Natural killer cell treated with Interleukin-12 subunit alpha and Interleukin-12 subunit beta and Interleukin-15 and Interleukin-18, amount 100 ng/mL, for 72 hours (primary cell): ENCODE results near the gene RAC2. TPM values are rescaled to one million over a fixed set of nuclear protein-coding genes. Genes with fewer than 3 reads are reported as not detected.

ENCODE experiments used
- ATAC-seq, 2 donors: fragments of 150-1000 bp; cut with Tn5 transposase in 1 of 2; sonication (Bioruptor Pico), chemical (Tn5 transposase) in 1 of 2; 2 replicates each; pipeline ENCODE4 v1.10.0; 2021
- DNase-seq: peaks from one replicate; pipeline ENCODE4 v3.0.0; 2022; ENCODE audit warnings: low spot score
- H3K27ac Mint-ChIP-seq, 2 donors: 1 replicate in 1 of 2; 2 replicates in 1 of 2; pipeline ENCODE4 v1.8.0; 2022; ENCODE audit warnings: mixed read lengths in 2 of 2, mild to moderate bottlenecking in 1 of 2, moderate library complexity in 1 of 2
- H3K27me3 Mint-ChIP-seq, 2 donors: 1 replicate in 1 of 2; 2 replicates in 1 of 2; pipeline ENCODE4 v1.8.0; 2022; ENCODE audit warnings: mixed read lengths in 2 of 2
- H3K36me3 Mint-ChIP-seq: one replicate; pipeline ENCODE4 v1.8.0; 2022; ENCODE audit warnings: mixed read lengths
- H3K4me1 Mint-ChIP-seq, 2 donors: 1 replicate in 1 of 2; 2 replicates in 1 of 2; pipeline ENCODE4 v1.8.0; 2022; ENCODE audit warnings: low read depth in 2 of 2, mixed read lengths in 2 of 2, mild to moderate bottlenecking in 1 of 2
- H3K4me3 Mint-ChIP-seq: one replicate; pipeline ENCODE4 v1.8.0; 2022; ENCODE audit warnings: mixed read lengths
- H3K9me3 Mint-ChIP-seq: 2 replicates; pipeline ENCODE4 v1.8.0; 2022; ENCODE audit warnings: mixed read lengths
- total RNA-seq, 2 donors: library from RNA; stranded (reverse); gene quantifications; one replicate each; pipeline ENCODE4 v1.2.3, GENCODE V29; 2022

The RAC2 gene
- total RNA-seq, 2 donors from 2014 or later: 666 to 1,078 TPM

- peak overlapping the region; percentile 67 for H3K4me3 Mint-ChIP-seq
- peaks cover 77 to 85% of the 10 kb centered on the region in 2 donors for H3K4me1 Mint-ChIP-seq
- H3K27me3 Mint-ChIP-seq: no peaks in the 10 kb centered on the region
- DNase-seq: no peak
- H3K27ac Mint-ChIP-seq: peak overlapping the region; percentile 81 to 93
- H3K9me3 Mint-ChIP-seq: peaks cover 8% of the 10 kb centered on the region
- peaks cover 29% of the 10 kb centered on the region for H3K36me3 Mint-ChIP-seq
- ATAC-seq: no peak
These were observed 22.4 kb downstream of the RAC2 start for GRCh38 chr22:37221424-37222333.

GRCh38 chr22:37220543-37220981 lies 23.5 kb downstream of the RAC2 start:
- peaks cover 24% of the 10 kb centered on the region for H3K36me3 Mint-ChIP-seq
- no peak for ATAC-seq
- no peaks in the 10 kb centered on the region for H3K27me3 Mint-ChIP-seq
- peaks cover 71 to 74% of the 10 kb centered on the region in 2 donors for H3K4me1 Mint-ChIP-seq
- DNase-seq: no peak
- H3K4me3 Mint-ChIP-seq: peak overlapping the region; percentile 48
- peak overlapping the region; percentile 81 to 93 for H3K27ac Mint-ChIP-seq
- peaks cover 8% of the 10 kb centered on the region for H3K9me3 Mint-ChIP-seq

- DNase-seq (no peak), ATAC-seq (no peak)
- Mint-ChIP-seq H3K4me1 (peaks cover 61 to 64% of the 10 kb centered on the region in 2 donors), H3K27ac (peak overlapping the region; percentile 81 to 93), H3K9me3 (peaks cover 8% of the 10 kb centered on the region), H3K4me3 (peak overlapping the region; percentile 27), H3K36me3 (peaks cover 16% of the 10 kb centered on the region), H3K27me3 (no peaks in the 10 kb centered on the region)
These were observed 24.5 kb downstream of the RAC2 start for GRCh38 chr22:37219533-37219932.

GRCh38 chr22:37218771-37219411 lies 25.2 kb downstream of the RAC2 start:
- ATAC-seq (peak; percentile 28 to 41), DNase-seq (no peak)
- H3K4me3 Mint-ChIP-seq: peak overlapping the region; percentile 27
- H3K27ac Mint-ChIP-seq: peak overlapping the region; percentile 81 to 93
- no peaks in the 10 kb centered on the region for H3K27me3 Mint-ChIP-seq
- peaks cover 8% of the 10 kb centered on the region for H3K9me3 Mint-ChIP-seq
- H3K36me3 Mint-ChIP-seq: peaks cover 12% of the 10 kb centered on the region
- peaks cover 55 to 58% of the 10 kb centered on the region in 2 donors for H3K4me1 Mint-ChIP-seq

- Mint-ChIP-seq H3K4me3 (no peak overlapping the region), H3K4me1 (peaks cover 50 to 53% of the 10 kb centered on the region in 2 donors), H3K9me3 (peaks cover 8% of the 10 kb centered on the region), H3K27me3 (no peaks in the 10 kb centered on the region), H3K27ac (no peak overlapping the region), H3K36me3 (peaks cover 6% of the 10 kb centered on the region)
- DNase-seq (no peak), ATAC-seq (no peak)
These were observed 25.7 kb downstream of the RAC2 start for GRCh38 chr22:37218399-37218770.

GRCh38 chr22:37215890-37216289 lies 28.2 kb downstream of the RAC2 start:
- Mint-ChIP-seq H3K27me3 (no peaks in the 10 kb centered on the region), H3K4me3 (no peak overlapping the region), H3K4me1 (peaks cover 28% of the 10 kb centered on the region in 2 donors), H3K9me3 (peaks cover 3% of the 10 kb centered on the region), H3K27ac (no peak overlapping the region), H3K36me3 (peaks cover 4% of the 10 kb centered on the region)
- no peak for ATAC-seq
- no peak for DNase-seq

- DNase-seq (peak; percentile 35), ATAC-seq (no peak)
- Mint-ChIP-seq H3K4me1 (peaks cover 17 to 18% of the 10 kb centered on the region in 2 donors), H3K36me3 (no peaks in the 10 kb centered on the region), H3K9me3 (no peaks in the 10 kb centered on the region), H3K27me3 (no peaks in the 10 kb centered on the region), H3K4me3 (no peak overlapping the region), H3K27ac (peak overlapping the region in 1 of 2 donors; percentile 44)
These were observed 29.4 kb downstream of the RAC2 start for GRCh38 chr22:37214731-37215030.

- Mint-ChIP-seq H3K4me3 (no peak overlapping the region), H3K27ac (peak overlapping the region in 1 of 2 donors; percentile 44), H3K4me1 (peaks cover 12 to 13% of the 10 kb centered on the region in 2 donors), H3K36me3 (no peaks in the 10 kb centered on the region), H3K9me3 (no peaks in the 10 kb centered on the region), H3K27me3 (no peaks in the 10 kb centered on the region)
- no peak for ATAC-seq
- DNase-seq: peak; percentile 42
These were observed 29.9 kb downstream of the RAC2 start for GRCh38 chr22:37213941-37214730.

- Mint-ChIP-seq H3K27me3 (no peaks in the 10 kb centered on the region), H3K4me1 (peaks cover 7 to 8% of the 10 kb centered on the region in 2 donors), H3K9me3 (no peaks in the 10 kb centered on the region), H3K4me3 (no peak overlapping the region), H3K27ac (no peak overlapping the region), H3K36me3 (no peaks in the 10 kb centered on the region)
- no peak for ATAC-seq
- DNase-seq: peak; percentile 49
These were observed 30.7 kb downstream of the RAC2 start for GRCh38 chr22:37213218-37213855.

- no peak within 1 kb of the TSS for H3K4me3 Mint-ChIP-seq
These were observed 31.7 kb downstream of the RAC2 start, which contains the start of gene SSTR3 for GRCh38 chr22:37212174-37212906. Gene SSTR3 (minus strand): TSS chr22:37212477. CDS start chr22:37207803, 4,674 bp downstream.

GRCh38 chr22:37211866-37212173 lies 32.2 kb downstream of the RAC2 start:
- H3K9me3 Mint-ChIP-seq: no peaks in the 10 kb centered on the region
- peaks cover 0 to 4% of the 10 kb centered on the region in 2 donors for H3K4me1 Mint-ChIP-seq
- peak overlapping the region in 1 of 2 donors; percentile 66 for H3K27ac Mint-ChIP-seq
- H3K4me3 Mint-ChIP-seq: no peak overlapping the region
- no peaks in the 10 kb centered on the region for H3K27me3 Mint-ChIP-seq
- H3K36me3 Mint-ChIP-seq: no peaks in the 10 kb centered on the region
- no peak for DNase-seq
- no peak for ATAC-seq

More at GRCh38 chr22:37212174-37212906, 31.7 kb downstream of the RAC2 start, which contains the start of gene SSTR3:
- Mint-ChIP-seq H3K27me3 (no peaks in the 10 kb centered on the region), H3K27ac (peak within 1 kb of the TSS in 1 of 2 donors; percentile 66), H3K36me3 (no peaks in the 10 kb centered on the region), H3K4me1 (peaks cover 0 to 4% of the 10 kb centered on the region in 2 donors), H3K9me3 (no peaks in the 10 kb centered on the region)
- ATAC-seq: no peak
- DNase-seq: peak; percentile 51

- Mint-ChIP-seq H3K27me3 (no peaks in the 10 kb centered on the region), H3K4me3 (no peak overlapping the region), H3K36me3 (no peaks in the 10 kb centered on the region), H3K27ac (peak overlapping the region in 1 of 2 donors; percentile 66), H3K9me3 (no peaks in the 10 kb centered on the region), H3K4me1 (peaks cover 0 to 2% of the 10 kb centered on the region in 2 donors)
- ATAC-seq: no peak
- no peak for DNase-seq
These were observed 32.8 kb downstream of the RAC2 start for GRCh38 chr22:37211075-37211865.
